ENCODE data around the gene GRM4. TPM values are rescaled to one million over a fixed set of nuclear protein-coding genes. Genes with fewer than 3 reads are reported as not detected.

The GRM4 gene
- total and polyA plus RNA-seq, 10 of the 15 experiments (the other 5 are each of a cell fraction or from before 2014, with no cell fraction given): 0.01 to 0.31 (median 0.05) TPM; not detected in 2

- TF ChIP-seq CBX3 (IDR thresholded peaks at IDR 0.05; ENCODE audit: borderline replicate concordance, low read depth): no peak
Observed at GRCh38 chr6:34147906-34148630, 2.2 kb upstream of the GRM4 start (continued).

GRCh38 chr6:34146801-34147592, 1.1 kb upstream of the GRM4 start:
- Histone ChIP-seq H4K20me1 (ENCODE audit: control insufficient read depth, insufficient read depth) (no peaks in the 10 kb centered on the region), H3K4me3 (no peak overlapping the region), H3K9ac (ENCODE audit: control insufficient read depth, insufficient read depth, low read length) (no peak overlapping the region), H3K4me2 (ENCODE audit: control insufficient read depth, insufficient read depth) (no peak overlapping the region), H2AFZ (ENCODE audit: control insufficient read depth, low read depth, low read length) (no peak overlapping the region), H3K79me2 (ENCODE audit: control insufficient read depth, insufficient read depth, low read length) (no peaks in the 10 kb centered on the region), H3K27me3 (replicated peaks in 1 of 2; ENCODE audit: control insufficient read depth in 2 of 2, insufficient read depth in 2 of 2, low read length in 1 of 2) (peaks cover 16% of the 10 kb centered on the region in 2 experiments), H3K4me1 (ENCODE audit: control insufficient read depth, insufficient read depth, low read length) (peaks cover 16% of the 10 kb centered on the region), H3K27ac (ENCODE audit: control insufficient read depth, insufficient read depth) (no peak overlapping the region), H3K36me3 (ENCODE audit: control insufficient read depth in 2 of 2, insufficient read depth in 2 of 2, low read length in 1 of 2) (no peaks in the 10 kb centered on the region), H3K9me3 (replicated peaks; ENCODE audit: control insufficient read depth, insufficient read depth, low read length) (no peaks in the 10 kb centered on the region)
- WGBS (ENCODE audit: insufficient coverage, insufficient replicate concordance, low lambda C conversion rate, missing lambda C conversion rate): 72% methylated on average over 10 of the region's 10 CpGs
- FAIRE-seq (no peak), ATAC-seq (no peak), DNase-seq (ENCODE audit: low read depth, low spot score) (no peak)
- ChIA-PET RAD21 (ENCODE audit: unreplicated experiment) (no interaction called here), POLR2A (no interaction called here), CTCF (no interaction called here), SMC1A (ENCODE audit: uncharacterized antibody, unreplicated experiment) (interaction anchor here (0.6 kb wide), 1 partner anchor 176 kb away, joined by 3 read pairs; no protein-coding TSS in a partner anchor)
- in situ Hi-C loops (cut with MboI): no loop called here
- no TSS peak for BruUV-seq (replicated peaks)
- intact Hi-C loops (cut with micrococcal nuclease; ENCODE audit: unreplicated experiment): no loop called here
- TF ChIP-seq SREBF1 (IDR thresholded peaks at IDR 0.05; ENCODE audit: low read length) (no peak), BCL3 (IDR thresholded peaks at IDR 0.05; ENCODE audit: borderline replicate concordance, insufficient read depth, low read depth, low read length, poor library complexity, severe bottlenecking) (no peak), ATF7 (IDR thresholded peaks at IDR 0.05; ENCODE audit: low read depth) (no peak), DPF2 (IDR thresholded peaks at IDR 0.05) (no peak), TCF12 (IDR thresholded peaks at IDR 0.05; ENCODE audit: low read depth, low read length) (no peak), PML (IDR thresholded peaks at IDR 0.05; ENCODE audit: low read length) (no peak), ETV6 (conservative IDR thresholded peaks at IDR 0.05 in 1 of 2, IDR thresholded peaks at IDR 0.05 in 1 of 2; ENCODE audit: borderline replicate concordance in 1 of 2, low read depth in 1 of 2) (no peak), NFIC (IDR thresholded peaks at IDR 0.05; ENCODE audit: low read depth, low read length) (no peak), ATF3 (IDR thresholded peaks at IDR 0.05; ENCODE audit: borderline replicate concordance, extremely low read depth, low read depth, low read length) (no peak), E4F1 (IDR thresholded peaks at IDR 0.05; ENCODE audit: borderline replicate concordance, partially characterized antibody) (no peak)

All from GM12878 (cell line).